HuH-7.5 (cell line): ENCODE measurements around the gene FOXF1.
A peak's percentile ranks its signal among the peaks of the same experiment; 100 is the strongest.

Experiments
- DNase-seq: peaks from one replicate; pipeline ENCODE4 v3.0.0; 2011; ENCODE audit warnings: low spot score

The FOXF1 gene

DNA sequence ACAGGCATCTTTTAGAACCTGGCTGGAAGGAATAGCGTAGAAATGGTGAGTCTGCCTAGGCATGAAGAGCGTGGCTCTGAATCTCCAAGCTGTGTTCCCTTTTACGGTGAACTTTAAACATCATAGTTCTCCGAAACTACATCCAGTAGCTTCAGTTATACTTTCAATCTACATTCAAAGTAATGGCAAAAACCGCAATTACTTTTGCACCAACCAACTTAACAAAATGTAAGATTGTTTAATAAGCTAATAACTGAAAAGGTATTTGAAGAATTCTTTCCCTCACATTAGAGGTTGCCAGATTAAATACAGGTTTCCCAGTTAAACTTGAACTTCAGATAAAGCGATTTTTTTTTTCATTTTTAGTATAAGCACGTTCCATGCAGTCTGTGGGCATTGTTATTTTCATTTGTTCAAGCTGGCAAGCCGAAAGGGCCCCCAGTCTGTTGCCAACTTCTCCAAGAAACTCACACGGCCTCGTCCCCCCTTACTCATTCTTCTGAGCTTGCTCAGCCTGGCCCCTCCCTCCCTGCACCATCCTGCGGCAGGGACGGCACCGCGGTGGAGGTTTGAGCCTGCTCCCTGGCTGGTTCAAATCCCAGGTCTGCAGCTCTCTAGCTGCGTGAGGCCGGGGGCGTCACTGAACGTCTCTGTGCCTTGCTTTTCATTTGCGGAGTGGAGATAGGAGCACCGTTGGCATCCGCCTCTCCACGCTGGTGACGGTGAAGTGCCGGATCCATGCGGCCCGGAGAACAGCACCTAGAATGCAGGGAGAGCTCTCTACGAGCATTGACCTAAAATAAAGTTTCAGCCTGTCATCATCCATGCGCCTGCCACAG, 48.2 kb downstream of the FOXF1 start:
- DNase-seq: no peak

DNA sequence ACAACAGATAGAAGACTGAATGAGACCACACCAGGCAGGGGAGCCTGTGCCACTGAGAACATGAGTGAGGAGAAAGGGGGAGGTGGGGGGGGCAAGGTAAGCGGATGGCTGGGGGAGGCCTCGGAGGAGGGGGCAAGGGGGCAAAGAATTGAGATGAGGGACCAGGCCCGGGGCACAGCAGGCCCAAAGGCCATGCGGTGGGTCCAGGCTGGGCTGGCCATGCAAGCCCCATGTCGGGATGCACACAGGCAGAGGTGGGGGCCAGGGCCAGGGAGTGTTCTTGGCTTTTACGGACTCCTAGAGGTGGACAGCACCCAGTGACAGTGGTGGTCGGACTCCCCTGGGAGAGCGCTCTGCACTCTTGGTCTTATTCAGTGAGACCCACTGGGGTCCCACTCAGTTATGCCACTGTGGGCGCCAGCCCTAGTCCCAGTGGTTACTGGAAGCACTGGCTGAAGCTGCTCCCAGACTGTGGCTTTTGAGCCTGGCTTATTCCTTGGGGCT, 49.5 kb downstream of the FOXF1 start:
- DNase-seq: no peak

DNA sequence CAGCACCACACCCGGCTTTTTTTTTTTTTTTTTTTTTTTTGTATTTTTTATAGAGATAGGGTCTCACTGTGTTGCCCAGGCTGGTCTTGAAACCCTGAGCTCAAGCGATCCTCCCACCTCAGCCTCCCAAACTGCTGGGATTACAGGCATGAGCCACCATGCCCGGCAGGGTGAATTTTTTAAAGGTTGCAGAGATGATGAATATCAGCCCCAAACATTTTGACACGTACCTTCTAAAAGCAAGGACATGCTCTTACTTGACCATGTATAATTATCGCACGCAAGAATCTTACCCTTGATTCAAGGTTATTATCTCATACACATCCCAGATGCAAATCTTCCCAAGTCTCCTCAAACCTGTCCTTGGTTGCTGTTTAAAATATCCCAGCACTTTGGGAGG, 52.0 kb downstream of the FOXF1 start:
- DNase-seq: no peak

DNA sequence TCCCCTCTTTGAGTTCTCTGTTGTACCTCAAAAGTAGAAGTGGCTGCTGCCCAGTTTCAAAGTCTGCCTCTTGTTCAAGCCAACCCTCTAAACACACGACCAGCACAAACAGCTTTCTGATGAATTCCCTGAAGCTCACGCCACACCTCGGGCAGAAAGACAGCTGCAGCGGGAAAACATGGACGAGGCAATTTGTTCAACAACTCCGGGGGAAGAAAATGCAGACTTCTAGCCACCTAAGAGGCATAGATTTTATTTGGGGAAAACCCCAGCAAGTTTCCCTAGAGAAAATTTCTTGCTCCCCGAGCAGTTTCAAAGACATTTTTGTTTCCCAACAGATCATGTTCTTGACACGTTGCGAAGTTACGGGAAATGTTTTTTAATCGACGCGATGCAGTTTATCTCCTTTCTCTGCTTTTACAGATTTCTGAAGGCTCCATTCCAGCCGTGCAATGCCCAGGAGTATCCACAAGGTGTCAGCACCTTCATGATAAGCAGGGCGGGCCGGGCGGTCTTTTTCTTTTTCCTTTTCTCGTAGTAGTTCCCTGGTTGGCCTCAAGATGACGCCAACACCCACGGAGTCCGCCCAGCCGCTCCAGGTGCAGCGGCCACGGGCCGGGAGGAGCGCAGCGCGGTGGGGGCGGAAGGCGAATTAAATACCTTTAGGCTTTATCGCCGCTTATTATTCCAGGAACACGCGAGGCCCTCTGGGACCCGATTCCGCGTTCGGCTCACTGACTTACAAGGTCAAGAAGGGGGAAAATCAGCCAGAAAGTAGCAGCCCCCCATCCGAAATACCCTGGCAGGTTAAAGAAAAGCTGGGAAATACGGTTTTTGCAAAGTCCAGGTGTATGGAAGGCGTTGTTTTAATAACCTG, 53.4 kb downstream of the FOXF1 start:
- DNase-seq: peak; percentile 93
